Loucy (cell line): ENCODE data around the gene FBLN2.

Experiments
- EZH2phosphoT487 ChIP-seq: fragments of 200-600 bp; IDR thresholded peaks from 2 replicates; pipeline ENCODE4 v1.6.1; 2018; ENCODE audit warnings: antibody characterized with exemption, mild to moderate bottlenecking, moderate library complexity, borderline replicate concordance
- TF ChIP-seq, protein P1 (sequence below): fragments of 200-600 bp; sonication (generic); conservative IDR thresholded peaks from 2 replicates; pipeline ENCODE4 v1.5.1; 2014; ENCODE audit warnings: mild to moderate bottlenecking, antibody characterized with exemption, low read length

DNA sequence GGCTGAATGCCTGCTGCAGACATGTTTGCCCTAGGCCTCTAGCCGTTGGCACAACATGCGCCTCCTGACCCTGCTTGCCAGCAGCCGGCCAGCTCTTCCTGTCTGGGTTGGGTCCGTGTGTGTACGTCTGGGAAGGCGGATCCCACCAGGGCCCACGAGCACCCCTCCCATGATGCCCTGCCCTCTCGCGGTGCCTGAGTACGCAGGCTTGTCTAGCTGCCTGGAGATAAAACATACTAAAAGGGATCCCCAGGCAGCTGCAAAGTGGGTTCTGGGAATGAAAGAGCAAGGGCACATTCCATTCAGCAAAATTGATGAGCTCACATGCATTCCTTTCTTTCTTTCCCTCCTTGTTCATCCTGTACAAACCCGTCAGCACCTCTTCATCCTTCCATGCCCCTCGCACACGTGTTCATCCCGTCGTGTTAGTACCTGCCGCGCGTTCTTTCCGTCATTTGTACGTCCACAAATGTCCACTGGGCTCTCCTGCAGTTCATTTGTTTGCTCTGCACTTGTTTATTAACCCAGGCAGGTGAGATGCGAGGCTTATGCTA lies 74.3 kb downstream of the FBLN2 start:
- TF ChIP-seq, protein P1, sequence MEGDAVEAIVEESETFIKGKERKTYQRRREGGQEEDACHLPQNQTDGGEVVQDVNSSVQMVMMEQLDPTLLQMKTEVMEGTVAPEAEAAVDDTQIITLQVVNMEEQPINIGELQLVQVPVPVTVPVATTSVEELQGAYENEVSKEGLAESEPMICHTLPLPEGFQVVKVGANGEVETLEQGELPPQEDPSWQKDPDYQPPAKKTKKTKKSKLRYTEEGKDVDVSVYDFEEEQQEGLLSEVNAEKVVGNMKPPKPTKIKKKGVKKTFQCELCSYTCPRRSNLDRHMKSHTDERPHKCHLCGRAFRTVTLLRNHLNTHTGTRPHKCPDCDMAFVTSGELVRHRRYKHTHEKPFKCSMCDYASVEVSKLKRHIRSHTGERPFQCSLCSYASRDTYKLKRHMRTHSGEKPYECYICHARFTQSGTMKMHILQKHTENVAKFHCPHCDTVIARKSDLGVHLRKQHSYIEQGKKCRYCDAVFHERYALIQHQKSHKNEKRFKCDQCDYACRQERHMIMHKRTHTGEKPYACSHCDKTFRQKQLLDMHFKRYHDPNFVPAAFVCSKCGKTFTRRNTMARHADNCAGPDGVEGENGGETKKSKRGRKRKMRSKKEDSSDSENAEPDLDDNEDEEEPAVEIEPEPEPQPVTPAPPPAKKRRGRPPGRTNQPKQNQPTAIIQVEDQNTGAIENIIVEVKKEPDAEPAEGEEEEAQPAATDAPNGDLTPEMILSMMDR: no peak
- no peak for TF ChIP-seq EZH2phosphoT487
